Stimulated activated CD4-positive, alpha-beta T cell treated with anti-CD3 and anti-CD28 coated beads, Interleukin-2, amount 100 ng/mL, for 24 hours (primary cell): ENCODE data around the gene TBC1D14.

ENCODE experiments used
- DNase-seq, 2 donors: peaks; one replicate each; pipeline ENCODE4 v3.0.0-alpha.2; 2020

The TBC1D14 gene

DNA sequence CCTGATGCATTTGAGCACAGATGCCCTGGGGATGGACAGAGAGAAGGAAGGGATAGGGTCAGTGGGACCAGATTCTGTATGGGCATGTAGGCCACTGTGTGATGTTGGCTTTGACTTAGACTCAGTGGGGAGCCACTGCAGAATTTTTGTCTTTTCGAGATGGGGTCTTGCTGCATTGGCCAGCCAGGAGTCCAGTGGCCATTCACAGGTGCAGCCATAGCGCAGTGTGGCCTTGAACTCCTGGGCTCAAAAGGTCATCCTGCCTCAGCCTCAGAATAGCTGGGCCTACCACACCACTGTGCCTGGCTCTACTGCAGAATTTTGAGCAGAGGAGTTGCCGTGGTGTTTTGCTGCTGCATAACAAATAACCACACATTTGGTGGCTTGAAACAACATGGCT lies 22.8 kb downstream of the TBC1D14 start:
- no peak for DNase-seq

- DNase-seq = no peak
Observed at GRCh38 chr4:6932918-6933317, 23.3 kb downstream of the TBC1D14 start.

GRCh38 chr4:6933691-6934430 lies 24.2 kb downstream of the TBC1D14 start:
- DNase-seq = no peak

- no peak for DNase-seq
Observed at GRCh38 chr4:6935965-6936364, 26.3 kb downstream of the TBC1D14 start.

DNA sequence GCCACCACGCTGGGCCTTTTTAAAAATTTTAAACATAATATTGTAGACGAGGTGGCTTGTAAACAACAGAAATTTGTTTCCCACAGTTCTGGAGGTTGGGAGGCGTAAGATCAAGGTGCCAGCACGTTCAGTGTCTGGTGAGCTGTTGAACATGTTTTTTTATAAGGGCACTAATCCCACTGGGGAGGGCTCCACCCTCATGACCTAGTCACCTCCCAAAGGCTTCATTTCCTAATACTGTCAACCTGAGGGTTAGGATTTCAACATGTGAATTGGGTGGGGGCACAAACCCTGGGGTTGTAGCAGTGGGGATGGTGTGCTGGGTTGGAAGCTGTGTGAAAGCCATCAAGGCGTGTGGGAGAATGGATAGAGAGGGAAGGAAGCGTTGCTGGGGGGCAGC lies 27.6 kb downstream of the TBC1D14 start:
- DNase-seq = no peak

- DNase-seq = no peak
Observed at GRCh38 chr4:6937754-6938153, 28.1 kb downstream of the TBC1D14 start.

- DNase-seq = no peak
Observed at GRCh38 chr4:6938237-6938636, 28.6 kb downstream of the TBC1D14 start.

DNA sequence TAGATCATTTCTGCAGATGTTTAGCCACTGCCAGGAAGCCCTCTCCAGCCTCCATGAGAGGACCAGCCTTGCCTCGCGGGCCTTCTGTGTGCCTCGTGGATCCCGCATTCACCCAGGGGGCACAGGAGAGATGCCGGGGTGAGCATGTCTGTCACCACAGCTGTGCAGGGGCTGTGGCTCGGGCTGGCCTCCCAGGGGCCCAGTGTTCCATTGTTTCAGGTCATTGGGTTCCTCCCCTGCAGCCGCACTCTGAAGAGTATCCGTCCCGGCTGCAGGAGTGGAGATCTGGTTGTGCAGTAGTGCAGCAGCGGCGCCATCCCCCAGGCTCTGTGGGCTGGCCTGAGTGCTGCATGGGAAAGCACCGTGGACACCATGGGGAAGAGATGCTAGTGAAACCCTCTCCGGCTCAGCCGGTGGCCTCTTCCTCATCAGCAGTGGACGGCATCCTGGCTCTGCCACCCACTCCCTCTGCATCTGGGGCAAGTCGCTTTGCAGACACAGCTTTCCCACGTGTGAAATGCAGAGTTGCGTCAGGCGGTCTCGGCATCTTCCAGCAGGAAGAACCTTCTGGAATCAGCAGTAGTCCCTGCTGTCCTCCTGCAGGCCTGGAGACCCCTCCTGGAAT lies 29.1 kb downstream of the TBC1D14 start:
- no peak for DNase-seq

GRCh38 chr4:6939761-6940743 lies 30.4 kb downstream of the TBC1D14 start:
- DNase-seq = no peak

GRCh38 chr4:6940744-6941137 lies 31.1 kb downstream of the TBC1D14 start:
- DNase-seq = no peak

DNA sequence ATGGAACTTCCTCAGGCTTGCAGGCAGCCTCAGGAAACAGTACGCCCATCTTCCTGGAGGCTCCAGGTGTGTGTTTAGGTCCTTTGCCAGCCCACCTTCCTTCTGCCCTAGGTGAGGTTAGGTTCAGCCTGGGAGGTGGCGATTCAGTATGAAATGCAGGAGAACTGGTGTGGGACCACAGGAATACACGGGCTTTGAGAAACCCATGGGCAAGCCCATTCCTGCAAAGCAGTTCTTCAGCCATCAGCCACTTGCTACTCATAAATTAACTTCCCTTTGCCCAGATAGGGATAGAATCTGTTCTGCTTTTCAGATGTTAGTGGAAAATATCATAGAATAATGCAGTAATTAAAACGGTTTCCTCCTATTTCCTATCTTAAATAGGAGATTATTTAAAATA lies 32.2 kb downstream of the TBC1D14 start:
- DNase-seq = no peak

DNA sequence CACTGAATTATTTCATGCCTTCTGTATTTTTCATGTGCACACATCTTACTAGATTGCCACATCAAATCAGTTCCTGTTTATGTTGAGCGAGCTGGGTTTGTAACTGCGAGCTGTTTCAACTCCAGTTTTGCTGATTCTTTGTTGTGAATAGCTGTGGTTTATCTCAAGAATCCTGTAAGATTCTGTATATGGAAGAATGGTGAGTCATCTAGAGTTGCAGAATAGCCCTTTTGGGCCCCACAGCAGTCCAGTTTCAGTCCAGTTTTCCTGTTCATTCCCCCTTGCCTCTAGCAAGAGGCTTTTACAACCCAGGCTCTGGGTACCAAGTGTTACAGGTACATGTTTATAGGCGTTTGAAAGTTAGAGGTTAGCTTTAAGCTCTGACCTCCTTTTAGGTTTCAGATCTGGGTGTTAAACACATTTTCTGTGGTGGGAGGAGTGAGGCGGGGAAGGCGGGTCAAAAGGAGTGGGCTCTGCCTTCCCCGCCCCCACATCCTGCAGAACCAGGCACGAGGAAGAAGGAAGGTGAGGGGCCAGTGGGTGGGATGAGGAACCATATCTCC lies 32.7 kb downstream of the TBC1D14 start:
- peak; percentile 35 to 47 for DNase-seq

DNA sequence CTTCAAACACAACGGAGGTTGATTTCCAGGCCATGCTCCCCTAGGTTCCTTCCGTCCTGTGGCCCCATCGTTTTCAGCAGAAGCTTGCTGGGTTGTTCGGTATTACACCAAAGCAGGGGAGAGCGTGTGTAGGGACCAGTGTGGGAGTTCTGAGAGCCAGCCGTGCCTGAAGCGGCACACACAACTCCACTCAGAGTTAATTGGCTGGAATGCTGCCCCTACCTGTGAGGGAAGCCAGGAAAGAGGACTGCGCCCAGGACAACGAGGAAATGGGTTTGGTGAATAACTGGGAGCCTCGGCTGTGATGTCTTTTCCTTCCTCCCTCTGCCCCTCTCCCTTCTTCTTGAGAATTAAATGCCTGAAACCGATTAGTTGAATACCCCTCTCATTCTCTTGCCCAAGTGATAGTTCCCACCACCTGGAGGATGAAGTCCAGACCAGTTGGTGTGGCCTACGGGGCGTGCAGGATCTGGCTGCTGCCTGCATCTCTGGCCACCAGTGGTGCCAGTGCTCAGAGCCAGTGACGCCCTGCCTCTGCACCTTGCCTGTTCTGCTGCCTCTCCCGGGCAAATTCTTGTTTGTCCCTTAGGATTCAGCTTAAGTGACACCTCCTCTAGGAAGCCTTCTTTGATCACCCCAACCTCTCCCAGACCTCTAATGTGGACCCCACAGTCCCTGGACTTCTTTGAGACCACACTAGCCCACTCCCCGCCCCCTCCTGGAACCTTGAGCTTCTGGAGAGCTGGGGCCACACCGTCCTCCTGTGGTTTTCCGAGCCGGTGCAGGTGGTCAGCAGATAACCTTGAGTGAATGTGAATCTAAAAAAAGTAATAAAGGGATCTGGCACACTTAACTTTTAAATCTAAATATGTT lies 33.6 kb downstream of the TBC1D14 start:
- no peak for DNase-seq

GRCh38 chr4:6943885-6944225 lies 34.2 kb downstream of the TBC1D14 start:
- no peak for DNase-seq

DNA sequence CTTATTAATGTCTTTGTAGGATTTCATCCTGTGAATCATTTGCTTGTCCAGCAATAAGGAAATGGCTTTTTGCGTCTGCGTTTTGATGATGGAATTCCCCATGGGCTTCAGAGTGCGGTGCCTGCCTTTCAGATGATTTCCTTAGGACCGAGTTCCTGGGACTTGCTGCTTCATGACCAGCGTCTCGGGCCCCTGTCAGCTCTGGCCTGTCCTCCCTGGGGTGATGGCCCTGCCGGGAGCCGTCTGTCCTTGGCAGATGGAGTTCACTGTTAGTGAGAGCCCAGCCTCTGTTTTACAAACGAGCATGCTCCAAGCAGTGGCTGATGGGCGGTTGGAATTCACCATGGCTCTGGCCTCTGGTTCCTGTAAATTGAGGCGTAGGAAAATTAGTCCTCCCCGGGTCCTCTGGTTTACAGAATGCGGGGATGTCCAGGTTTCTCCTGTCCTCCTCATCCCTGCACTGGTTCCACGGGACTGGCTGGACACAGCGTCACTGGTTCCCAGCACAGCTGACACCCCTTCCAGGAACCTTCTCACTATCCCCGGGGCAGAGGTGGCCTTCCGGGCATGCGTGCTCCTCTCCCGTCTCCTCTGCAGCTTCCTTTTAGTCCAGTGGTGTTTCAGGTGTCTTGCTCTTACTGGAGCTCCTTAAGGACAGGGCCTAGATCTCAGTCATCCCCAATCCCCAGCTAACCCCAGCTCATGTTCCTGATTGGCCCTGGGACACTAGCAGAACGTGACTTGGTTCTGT lies 34.9 kb downstream of the TBC1D14 start:
- no peak for DNase-seq

DNA sequence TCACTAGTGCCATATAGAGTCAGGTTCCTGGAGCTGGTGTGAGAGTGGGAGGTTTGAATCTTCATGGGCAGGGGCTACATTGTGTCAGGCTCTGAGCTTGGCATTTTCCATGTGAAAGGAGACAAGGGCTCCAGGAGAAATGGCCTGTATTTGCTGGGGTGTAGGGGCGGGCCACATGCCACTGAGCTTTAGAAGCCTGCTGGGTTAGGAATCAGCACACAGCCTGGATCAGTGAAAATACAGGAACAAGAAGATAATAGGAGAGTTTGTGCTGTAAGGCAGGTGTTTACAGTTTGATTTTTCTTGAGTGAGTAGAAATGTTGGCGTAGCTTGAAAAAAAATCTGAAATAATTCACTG lies 35.4 kb downstream of the TBC1D14 start:
- DNase-seq = no peak

GRCh38 chr4:6946497-6946896 lies 36.9 kb downstream of the TBC1D14 start:
- no peak for DNase-seq

DNA sequence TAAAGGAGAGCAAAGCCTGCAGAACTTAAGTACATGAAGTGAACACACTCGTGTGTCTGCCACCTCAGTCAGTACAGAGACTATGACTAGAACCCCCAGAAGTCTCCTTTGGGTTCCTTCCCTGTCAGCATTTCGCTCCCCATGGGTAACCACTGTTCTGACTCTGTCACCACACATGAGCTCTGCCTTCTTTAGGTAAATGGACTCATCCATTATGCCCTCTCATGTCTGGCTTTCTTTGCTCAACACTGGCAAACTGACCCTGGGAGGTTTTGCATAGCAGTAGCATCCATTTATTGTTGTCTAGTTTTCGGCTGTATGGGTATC lies 38.5 kb downstream of the TBC1D14 start:
- no peak for DNase-seq

- no peak for DNase-seq
Observed at GRCh38 chr4:6951880-6952381, 42.3 kb downstream of the TBC1D14 start.

- no peak for DNase-seq
Observed at GRCh38 chr4:6953751-6954380, 44.2 kb downstream of the TBC1D14 start.

DNA sequence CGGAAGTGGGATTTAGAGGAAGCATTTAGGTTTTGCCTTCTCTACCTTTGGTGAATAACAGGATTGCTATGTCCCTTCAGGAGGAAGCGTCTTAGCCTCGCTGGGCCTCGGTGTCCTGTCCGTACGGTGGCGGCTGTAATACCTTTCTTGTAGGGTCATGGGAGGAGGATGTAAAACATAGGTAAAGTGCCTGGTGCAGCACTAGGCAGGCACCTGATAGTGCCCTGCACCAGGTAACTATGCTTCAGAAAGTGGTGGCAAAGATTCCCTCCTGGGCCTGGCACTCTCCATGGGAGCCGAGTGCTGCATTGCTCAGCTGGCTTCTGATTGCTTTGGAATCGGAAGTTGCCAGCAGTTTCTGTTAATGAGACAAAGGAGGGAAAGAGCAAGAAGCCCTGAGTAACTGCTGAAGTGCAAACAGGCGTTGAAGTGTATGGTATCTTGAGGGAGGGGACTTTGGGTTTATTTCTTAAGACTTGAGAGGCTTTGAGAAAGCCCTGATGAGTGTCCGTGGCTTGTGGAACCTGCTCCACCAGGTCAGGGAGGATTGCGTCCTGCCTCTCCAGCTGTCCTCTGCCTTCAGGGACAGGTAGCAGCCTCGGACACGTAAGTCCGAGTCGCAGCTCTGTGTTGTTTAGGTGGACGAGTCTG lies 45.8 kb downstream of the TBC1D14 start:
- DNase-seq = no peak
